Activated T-helper 17 cell treated with anti-CD3 and anti-CD28 coated beads, Interleukin-2, amount 50 U/mL, for 72 hours (primary cell): ENCODE measurements around the gene C1orf167. TPM values are rescaled to one million over a fixed set of nuclear protein-coding genes. Genes with fewer than 3 reads are reported as not detected.

ENCODE experiments used
- ATAC-seq: fragments of 150-1000 bp; cut with Tn5 transposase; replicated peaks from 2 replicates; pipeline ENCODE4 v1.10.0; 2021; ENCODE audit warnings: mild to moderate bottlenecking, moderate library complexity
- H3K27ac Mint-ChIP-seq: one replicate; pipeline ENCODE4 v1.8.0; 2022; ENCODE audit warnings: mixed read lengths
- H3K27me3 Mint-ChIP-seq: one replicate; pipeline ENCODE4 v1.8.0; 2022; ENCODE audit warnings: mixed read lengths
- H3K36me3 Mint-ChIP-seq: one replicate; pipeline ENCODE4 v1.8.0; 2022; ENCODE audit warnings: low read depth, mild to moderate bottlenecking, mixed read lengths
- H3K4me1 Mint-ChIP-seq: one replicate; pipeline ENCODE4 v1.8.0; 2022; ENCODE audit warnings: mixed read lengths
- H3K4me3 Mint-ChIP-seq: one replicate; pipeline ENCODE4 v1.8.0; 2022; ENCODE audit warnings: mild to moderate bottlenecking, mixed read lengths
- H3K9me3 Mint-ChIP-seq: one replicate; pipeline ENCODE4 v1.8.0; 2022; ENCODE audit warnings: mixed read lengths
- total RNA-seq, 2 donors: library from RNA; stranded (reverse); gene quantifications; one replicate each; pipeline ENCODE4 v1.2.3, GENCODE V29; 2022

The C1orf167 gene
- total RNA-seq, 2 donors from 2014 or later, result not detected

GRCh38 chr1:11744287-11744686, 17.7 kb upstream of the C1orf167 start:
- Mint-ChIP-seq H3K27me3 (no peaks in the 10 kb centered on the region), H3K4me1 (peaks cover 17% of the 10 kb centered on the region), H3K36me3 (no peaks in the 10 kb centered on the region), H3K4me3 (no peak overlapping the region), H3K27ac (no peak overlapping the region), H3K9me3 (no peaks in the 10 kb centered on the region)
- ATAC-seq, result no peak

- peaks cover 6% of the 10 kb centered on the region for H3K4me1 Mint-ChIP-seq
- ATAC-seq, result peak; percentile 32
- no peak overlapping the region for H3K4me3 Mint-ChIP-seq
- H3K36me3 Mint-ChIP-seq, result no peaks in the 10 kb centered on the region
- H3K27me3 Mint-ChIP-seq, result no peaks in the 10 kb centered on the region
- H3K27ac Mint-ChIP-seq, result no peak overlapping the region
- no peaks in the 10 kb centered on the region for H3K9me3 Mint-ChIP-seq
Measured at GRCh38 chr1:11746092-11746491, 15.9 kb upstream of the C1orf167 start.

GRCh38 chr1:11746795-11747487, 15.1 kb upstream of the C1orf167 start:
- Mint-ChIP-seq H3K4me3 (no peak overlapping the region), H3K36me3 (no peaks in the 10 kb centered on the region), H3K27me3 (no peaks in the 10 kb centered on the region), H3K27ac (peak overlapping the region; percentile 77), H3K9me3 (no peaks in the 10 kb centered on the region), H3K4me1 (peaks cover 6% of the 10 kb centered on the region)
- ATAC-seq, result no peak

- H3K36me3 Mint-ChIP-seq, result no peaks in the 10 kb centered on the region
- H3K9me3 Mint-ChIP-seq, result no peaks in the 10 kb centered on the region
- no peaks in the 10 kb centered on the region for H3K4me1 Mint-ChIP-seq
- H3K27ac Mint-ChIP-seq, result no peak overlapping the region
- H3K4me3 Mint-ChIP-seq, result no peak overlapping the region
- no peaks in the 10 kb centered on the region for H3K27me3 Mint-ChIP-seq
- ATAC-seq, result no peak
Measured at GRCh38 chr1:11748294-11749202, 13.4 kb upstream of the C1orf167 start.

- Mint-ChIP-seq H3K36me3 (no peaks in the 10 kb centered on the region), H3K27me3 (no peaks in the 10 kb centered on the region), H3K4me3 (no peak overlapping the region), H3K9me3 (no peaks in the 10 kb centered on the region), H3K27ac (no peak overlapping the region), H3K4me1 (no peaks in the 10 kb centered on the region)
- ATAC-seq, result peak; percentile 50
Measured at GRCh38 chr1:11749203-11749689, 12.7 kb upstream of the C1orf167 start.

- no peaks in the 10 kb centered on the region for H3K4me1 Mint-ChIP-seq
Measured at GRCh38 chr1:11749996-11750395, 12.0 kb upstream of the C1orf167 start.

GRCh38 chr1:11751087-11751486, 10.9 kb upstream of the C1orf167 start:
- Mint-ChIP-seq H3K9me3 (no peaks in the 10 kb centered on the region), H3K36me3 (no peaks in the 10 kb centered on the region), H3K27ac (no peak overlapping the region), H3K4me1 (no peaks in the 10 kb centered on the region), H3K27me3 (no peaks in the 10 kb centered on the region), H3K4me3 (no peak overlapping the region)
- ATAC-seq, result no peak

More at GRCh38 chr1:11749996-11750395, 12.0 kb upstream of the C1orf167 start:
- Mint-ChIP-seq H3K4me3 (no peak overlapping the region), H3K27ac (no peak overlapping the region), H3K27me3 (no peaks in the 10 kb centered on the region), H3K36me3 (no peaks in the 10 kb centered on the region), H3K9me3 (no peaks in the 10 kb centered on the region)
- no peak for ATAC-seq

GRCh38 chr1:11752359-11753088, 9.5 kb upstream of the C1orf167 start:
- H3K27ac Mint-ChIP-seq, result no peak overlapping the region

GRCh38 chr1:11753555-11754208, 8.3 kb upstream of the C1orf167 start:
- H3K9me3 Mint-ChIP-seq, result no peaks in the 10 kb centered on the region
- no peak overlapping the region for H3K4me3 Mint-ChIP-seq
- H3K27ac Mint-ChIP-seq, result no peak overlapping the region
- H3K4me1 Mint-ChIP-seq, result no peaks in the 10 kb centered on the region
- H3K36me3 Mint-ChIP-seq, result no peaks in the 10 kb centered on the region
- H3K27me3 Mint-ChIP-seq, result peaks cover 4% of the 10 kb centered on the region
- no peak for ATAC-seq

More at GRCh38 chr1:11752359-11753088, 9.5 kb upstream of the C1orf167 start:
- no peak for ATAC-seq
- no peak overlapping the region for H3K4me3 Mint-ChIP-seq
- no peaks in the 10 kb centered on the region for H3K4me1 Mint-ChIP-seq
- peaks cover 4% of the 10 kb centered on the region for H3K27me3 Mint-ChIP-seq
- no peaks in the 10 kb centered on the region for H3K36me3 Mint-ChIP-seq
- H3K9me3 Mint-ChIP-seq, result no peaks in the 10 kb centered on the region

GRCh38 chr1:11757047-11757446, 4.9 kb upstream of the C1orf167 start:
- peaks cover 9% of the 10 kb centered on the region for H3K27me3 Mint-ChIP-seq
- no peak overlapping the region for H3K4me3 Mint-ChIP-seq
- no peak for ATAC-seq
- H3K27ac Mint-ChIP-seq, result no peak overlapping the region
- H3K36me3 Mint-ChIP-seq, result no peaks in the 10 kb centered on the region
- no peaks in the 10 kb centered on the region for H3K9me3 Mint-ChIP-seq
- no peaks in the 10 kb centered on the region for H3K4me1 Mint-ChIP-seq

- no peak for ATAC-seq
Measured at GRCh38 chr1:11759791-11760190, 2.2 kb upstream of the C1orf167 start.

GRCh38 chr1:11761285-11761684, 708 bp upstream of the C1orf167 start:
- ATAC-seq, result no peak
- H3K4me3 Mint-ChIP-seq, result no peak overlapping the region
- no peaks in the 10 kb centered on the region for H3K4me1 Mint-ChIP-seq
- H3K36me3 Mint-ChIP-seq, result no peaks in the 10 kb centered on the region
- H3K9me3 Mint-ChIP-seq, result no peaks in the 10 kb centered on the region
- peaks cover 13% of the 10 kb centered on the region for H3K27me3 Mint-ChIP-seq
- H3K27ac Mint-ChIP-seq, result no peak overlapping the region

More at GRCh38 chr1:11759791-11760190, 2.2 kb upstream of the C1orf167 start:
- no peak overlapping the region for H3K27ac Mint-ChIP-seq
- H3K9me3 Mint-ChIP-seq, result no peaks in the 10 kb centered on the region
- H3K4me3 Mint-ChIP-seq, result no peak overlapping the region
- H3K4me1 Mint-ChIP-seq, result no peaks in the 10 kb centered on the region
- peaks cover 13% of the 10 kb centered on the region for H3K27me3 Mint-ChIP-seq
- H3K36me3 Mint-ChIP-seq, result no peaks in the 10 kb centered on the region

GRCh38 chr1:11764115-11764514, 2.1 kb downstream of the C1orf167 start:
- Mint-ChIP-seq H3K27ac (no peak overlapping the region), H3K27me3 (peaks cover 9% of the 10 kb centered on the region), H3K36me3 (no peaks in the 10 kb centered on the region), H3K9me3 (no peaks in the 10 kb centered on the region), H3K4me1 (no peaks in the 10 kb centered on the region), H3K4me3 (no peak overlapping the region)
- no peak for ATAC-seq

- H3K9me3 Mint-ChIP-seq, result no peaks in the 10 kb centered on the region
- H3K27me3 Mint-ChIP-seq, result peaks cover 9% of the 10 kb centered on the region
- no peak overlapping the region for H3K4me3 Mint-ChIP-seq
- no peaks in the 10 kb centered on the region for H3K4me1 Mint-ChIP-seq
- H3K36me3 Mint-ChIP-seq, result no peaks in the 10 kb centered on the region
- H3K27ac Mint-ChIP-seq, result no peak overlapping the region
- no peak for ATAC-seq
Measured at GRCh38 chr1:11764519-11764918, 2.5 kb downstream of the C1orf167 start.
